ENCODE data around the gene P4HB.

GRCh38 chr17:81839301-81839700 lies 21.0 kb downstream of the P4HB start:
- TF ChIP-seq CTCF (IDR thresholded peaks at IDR 0.05) (no peak), POLR2A (IDR thresholded peaks at IDR 0.05) (no peak)
